ENCODE measurements around the gene ADAMTS2. TPM values are rescaled to one million over a fixed set of nuclear protein-coding genes. Genes with fewer than 3 reads are reported as not detected.

The ADAMTS2 gene
- total RNA-seq, 1 experiment from 2014 or later: not detected

GRCh38 chr5:179193746-179194145 is 151.5 kb downstream of the ADAMTS2 start:
- intact Hi-C loops (cut with micrococcal nuclease; ENCODE audit: unreplicated experiment): no loop called here
- DNase-seq: no peak
- no peaks in the 10 kb centered on the region for H3K36me3 Mint-ChIP-seq (ENCODE audit: insufficient read depth, unreplicated experiment)
- H3K4me1 Mint-ChIP-seq (ENCODE audit: low read depth, unreplicated experiment): no peaks in the 10 kb centered on the region
- H3K27me3 Mint-ChIP-seq (ENCODE audit: unreplicated experiment): no peaks in the 10 kb centered on the region
- CTCF ChIA-PET: no interaction called here
- H3K4me3 Mint-ChIP-seq (ENCODE audit: low read depth, unreplicated experiment): no peak overlapping the region
- no peak overlapping the region for H3K27ac Mint-ChIP-seq (ENCODE audit: unreplicated experiment)
- BruUV-seq (replicated peaks): no TSS peak
- peaks cover 17% of the 10 kb centered on the region for H3K9me3 Mint-ChIP-seq (ENCODE audit: low read depth, unreplicated experiment)
- TF ChIP-seq CTCF (IDR thresholded peaks at IDR 0.05; ENCODE audit: unreplicated experiment): no peak

GRCh38 chr5:179192891-179193470 is 152.3 kb downstream of the ADAMTS2 start:
- intact Hi-C loops (cut with micrococcal nuclease; ENCODE audit: unreplicated experiment): no loop called here
- BruUV-seq (replicated peaks): no TSS peak
- CTCF ChIA-PET: interaction anchor here (0.6 kb wide), 1 partner anchor 13 kb away, joined by 3 read pairs; no protein-coding TSS in a partner anchor

GRCh38 chr5:179192185-179192890 is 152.9 kb downstream of the ADAMTS2 start:
- no peak overlapping the region for H3K4me3 Mint-ChIP-seq (ENCODE audit: low read depth, unreplicated experiment)

More at GRCh38 chr5:179192891-179193470, 152.3 kb downstream of the ADAMTS2 start:
- Mint-ChIP-seq H3K4me1 (ENCODE audit: low read depth, unreplicated experiment) (no peaks in the 10 kb centered on the region), H3K4me3 (ENCODE audit: low read depth, unreplicated experiment) (no peak overlapping the region), H3K9me3 (ENCODE audit: low read depth, unreplicated experiment) (peaks cover 17% of the 10 kb centered on the region), H3K27me3 (ENCODE audit: unreplicated experiment) (no peaks in the 10 kb centered on the region), H3K27ac (ENCODE audit: unreplicated experiment) (no peak overlapping the region), H3K36me3 (ENCODE audit: insufficient read depth, unreplicated experiment) (no peaks in the 10 kb centered on the region)
- no peak for DNase-seq
- no peak for TF ChIP-seq CTCF (IDR thresholded peaks at IDR 0.05; ENCODE audit: unreplicated experiment)

More at GRCh38 chr5:179192185-179192890, 152.9 kb downstream of the ADAMTS2 start:
- Mint-ChIP-seq H3K4me1 (ENCODE audit: low read depth, unreplicated experiment) (no peaks in the 10 kb centered on the region), H3K36me3 (ENCODE audit: insufficient read depth, unreplicated experiment) (no peaks in the 10 kb centered on the region), H3K27ac (ENCODE audit: unreplicated experiment) (no peak overlapping the region), H3K27me3 (ENCODE audit: unreplicated experiment) (no peaks in the 10 kb centered on the region), H3K9me3 (ENCODE audit: low read depth, unreplicated experiment) (peaks cover 17% of the 10 kb centered on the region)
- no peak for TF ChIP-seq CTCF (IDR thresholded peaks at IDR 0.05; ENCODE audit: unreplicated experiment)
- DNase-seq: no peak
- BruUV-seq (replicated peaks): no TSS peak
- CTCF ChIA-PET: interaction anchor here (0.6 kb wide), 1 partner anchor 13 kb away, joined by 3 read pairs; no protein-coding TSS in a partner anchor
- intact Hi-C loops (cut with micrococcal nuclease; ENCODE audit: unreplicated experiment): no loop called here
